ENCODE results near the gene LPCAT3.

- TF ChIP-seq ZNF384 (IDR thresholded peaks at IDR 0.05) (no peak), SP1 (IDR thresholded peaks at IDR 0.05) (no peak), NFRKB (IDR thresholded peaks at IDR 0.05) (no peak), ELF4 (IDR thresholded peaks at IDR 0.05) (no peak), LEF1 (IDR thresholded peaks at IDR 0.05; ENCODE audit: borderline replicate concordance) (no peak), FOXA1 (IDR thresholded peaks at IDR 0.05) (no peak), L3MBTL2 (conservative IDR thresholded peaks at IDR 0.05) (no peak), FOXK2 (IDR thresholded peaks at IDR 0.05) (no peak), SUZ12 (IDR thresholded peaks at IDR 0.05) (no peak)
These were observed 37.5 kb downstream of the LPCAT3 start for GRCh38 chr12:6980740-6981139.
